Stimulated activated naive CD8-positive, alpha-beta T cell treated with anti-CD3 and anti-CD28 coated beads, Interleukin-15, Interleukin-2, amounts not matched to agents 100 U/mL and 50 U/mL, for 24 hours (primary cell): ENCODE measurements around the gene TTC33.
A peak's percentile ranks its signal among the peaks of the same experiment; 100 is the strongest.

Experiments
- ATAC-seq: fragments of 150-1000 bp; cut with Tn5 transposase; one replicate; pipeline ENCODE4 v1.10.0; 2021
- DNase-seq: peaks from one replicate; pipeline ENCODE4 v3.0.0; 2021

TTC33 gene

DNA sequence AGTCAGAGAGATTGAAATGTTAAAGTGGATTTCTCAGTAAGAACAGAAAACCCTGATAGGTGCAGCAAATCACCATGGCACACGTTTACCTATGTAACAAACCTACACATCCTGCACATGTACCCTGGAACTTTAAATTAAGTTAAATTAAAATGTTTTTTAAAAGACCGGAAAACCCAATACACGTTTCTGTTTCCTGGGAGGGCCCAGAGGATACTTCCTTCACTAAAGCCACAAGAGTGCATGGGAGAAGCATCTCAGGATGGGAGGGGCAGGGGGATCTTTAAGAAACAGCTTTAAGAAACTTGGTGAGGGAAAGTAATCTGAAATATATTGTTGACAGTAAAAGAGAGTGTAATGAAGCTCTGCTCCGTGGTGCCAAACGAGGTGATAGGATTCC is 240.8 kb downstream of the TTC33 start:
- no peak for ATAC-seq
- no peak for DNase-seq

DNA sequence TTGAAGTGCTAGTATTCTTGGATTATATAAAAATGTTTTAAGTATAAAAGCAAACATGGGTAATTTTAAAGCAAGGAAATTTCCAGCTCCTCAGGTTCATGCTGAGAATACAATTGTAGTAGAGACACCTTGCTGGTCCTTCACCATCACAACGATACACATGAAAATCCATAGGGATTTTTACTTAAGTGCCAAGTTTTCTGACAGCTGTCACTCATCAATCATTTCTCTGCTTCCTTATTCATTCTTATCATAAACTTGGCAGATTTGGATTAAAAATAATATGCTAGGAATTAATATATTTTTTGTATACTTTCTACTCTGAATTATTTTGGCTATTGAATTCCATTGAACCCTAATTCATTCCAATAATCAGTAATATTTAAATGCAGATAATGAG is 244.0 kb downstream of the TTC33 start:
- no peak for ATAC-seq
- DNase-seq, result no peak

- no peak for ATAC-seq
- no peak for DNase-seq
Measured at GRCh38 chr5:40507095-40507494, 248.7 kb downstream of the TTC33 start.

- ATAC-seq (no peak), DNase-seq (no peak)
Measured at GRCh38 chr5:40505031-40505430, 250.7 kb downstream of the TTC33 start.

GRCh38 chr5:40503439-40503838 is 252.3 kb downstream of the TTC33 start:
- DNase-seq (peak; percentile 50), ATAC-seq (peak; percentile 93)

DNA sequence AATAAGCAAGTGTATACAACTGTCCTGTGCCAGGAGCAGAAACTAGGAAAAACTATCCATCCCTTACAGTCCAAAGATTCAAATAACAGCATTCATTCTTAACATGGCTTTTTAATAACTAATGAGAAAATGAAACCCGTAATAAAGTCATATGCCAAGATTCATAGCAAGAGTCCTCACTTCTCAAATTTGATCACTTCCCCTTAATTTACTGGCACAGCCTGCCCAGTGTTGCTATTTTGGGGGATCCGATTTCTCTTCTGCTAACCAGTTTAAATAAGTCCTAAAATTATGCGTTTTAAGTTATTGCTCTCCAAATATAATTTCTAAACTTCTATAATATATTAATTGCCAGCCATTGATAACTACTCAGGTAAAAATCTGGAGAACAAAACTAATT is 253.0 kb downstream of the TTC33 start:
- DNase-seq, result no peak
- no peak for ATAC-seq

DNA sequence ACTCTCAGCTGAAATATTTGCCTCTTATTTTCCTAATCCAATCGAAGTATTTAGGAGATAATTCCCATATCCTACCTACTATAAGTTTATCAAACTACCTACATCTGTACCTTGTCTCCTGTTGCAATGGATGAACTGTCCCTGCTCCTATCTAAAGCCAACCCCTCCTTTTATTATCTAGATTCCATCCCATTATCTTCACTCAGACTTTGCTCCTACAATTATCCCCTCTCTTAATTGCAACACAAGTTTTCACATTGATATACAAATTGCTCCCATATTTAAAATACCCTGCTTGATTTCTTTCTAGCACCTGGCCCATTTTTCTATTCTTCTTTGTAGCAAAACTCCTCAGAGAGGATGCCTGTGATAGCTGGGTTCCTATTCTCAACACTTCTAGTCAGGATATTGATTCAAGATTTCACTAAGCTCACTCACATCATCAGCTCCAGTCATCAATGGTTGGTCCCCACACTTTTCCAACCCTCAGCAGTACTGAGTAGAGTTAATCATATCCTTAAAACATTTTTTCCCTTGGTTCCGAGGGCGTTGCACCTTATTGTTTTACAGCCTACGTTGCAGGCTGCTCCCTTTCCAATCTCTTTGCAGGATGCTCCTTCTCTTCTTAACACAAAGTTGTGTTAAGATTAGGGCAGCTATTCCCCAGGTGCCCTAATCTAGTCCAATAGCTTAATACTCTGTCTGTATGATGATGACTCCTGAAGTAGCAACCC is 253.9 kb downstream of the TTC33 start:
- ATAC-seq, result no peak
- DNase-seq, result no peak

GRCh38 chr5:40499518-40500273 is 256.1 kb downstream of the TTC33 start:
- DNase-seq (no peak), ATAC-seq (no peak)

DNA sequence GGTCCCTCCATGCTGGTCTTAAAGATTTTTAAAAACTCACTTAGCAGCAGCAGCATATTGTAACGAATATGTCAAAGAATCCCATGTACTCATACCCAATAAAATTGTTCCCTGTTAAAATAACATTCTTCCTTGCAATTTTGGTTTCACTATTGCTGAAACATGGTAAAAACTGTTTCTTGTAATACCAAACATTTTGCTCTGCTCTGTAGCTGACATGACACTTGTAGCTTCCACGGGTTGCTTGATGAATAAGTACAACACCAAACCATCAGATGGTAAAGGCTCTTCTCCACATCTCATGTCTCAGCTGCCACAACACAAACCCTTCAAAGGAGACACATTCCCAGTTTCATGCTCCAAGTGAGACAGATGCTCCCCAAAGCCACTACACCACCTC is 256.8 kb downstream of the TTC33 start:
- DNase-seq, result no peak
- ATAC-seq, result no peak

DNA sequence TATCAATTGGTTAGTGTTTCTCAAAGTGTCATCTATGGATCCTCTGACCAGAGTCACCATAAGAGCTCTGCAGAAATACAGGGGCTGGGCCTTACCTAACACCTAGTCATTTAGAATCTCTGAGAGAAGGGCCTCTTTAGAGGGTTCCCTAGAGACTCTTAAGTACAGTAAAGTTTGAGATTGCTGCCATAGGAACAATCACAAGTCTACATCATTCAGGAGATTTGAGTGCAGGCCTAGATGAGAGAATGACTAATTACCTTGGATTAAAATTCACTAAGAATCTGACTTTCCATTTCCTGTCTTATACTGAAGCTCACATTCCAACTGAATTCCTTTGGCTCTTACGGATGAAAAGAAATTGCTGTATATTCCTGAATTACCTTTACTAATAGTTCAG is 258.2 kb downstream of the TTC33 start:
- ATAC-seq (peak; percentile 80), DNase-seq (no peak)

DNA sequence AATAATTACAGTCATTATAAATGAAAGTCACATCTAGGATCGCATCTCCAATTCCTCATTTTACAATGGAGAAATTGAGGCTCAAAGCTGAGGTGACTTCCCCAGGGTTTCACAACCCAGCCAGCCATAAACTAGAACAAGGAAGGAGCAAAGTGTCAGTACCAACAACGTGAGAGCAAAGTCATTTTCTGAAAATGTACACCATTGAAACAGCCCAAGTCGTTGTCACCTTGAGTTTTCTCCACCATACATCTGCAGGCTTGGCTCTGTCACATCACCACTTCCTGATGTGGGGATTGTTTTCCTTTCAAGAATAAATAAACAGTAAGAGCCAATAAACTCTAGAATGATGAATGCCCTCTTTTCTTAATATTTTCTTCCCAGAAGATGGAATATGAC is 260.5 kb downstream of the TTC33 start:
- ATAC-seq (no peak), DNase-seq (no peak)

DNA sequence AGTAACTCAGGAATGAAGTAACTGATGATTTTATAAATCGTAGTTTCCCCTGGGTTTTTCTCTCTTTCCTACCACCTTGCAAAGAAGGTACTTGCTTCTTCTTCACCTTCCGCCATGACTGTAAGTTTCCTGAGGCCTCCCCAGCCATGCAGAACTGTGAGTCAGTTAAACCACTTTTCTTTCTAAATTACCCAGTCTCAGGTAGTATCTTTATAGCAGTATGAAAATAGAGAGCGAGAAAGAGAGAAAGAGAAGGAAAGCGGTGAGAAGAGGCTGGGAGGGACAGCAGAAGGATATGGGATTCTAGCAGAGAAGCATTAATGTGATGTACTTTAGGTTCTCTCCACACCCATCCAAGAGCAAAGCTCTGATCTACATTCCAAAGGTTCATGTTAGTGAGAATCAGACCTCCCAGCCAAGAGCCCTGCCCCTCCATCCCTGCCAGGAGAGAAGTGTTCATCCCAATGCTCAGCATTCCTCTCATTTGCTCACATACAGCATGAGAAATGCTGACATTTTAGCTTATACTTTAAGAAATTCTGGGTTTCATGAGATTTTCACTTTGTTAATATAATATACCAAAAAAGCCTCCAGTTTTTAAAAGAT is 261.0 kb downstream of the TTC33 start:
- DNase-seq (no peak), ATAC-seq (no peak)

- DNase-seq, result no peak
- no peak for ATAC-seq
Measured at GRCh38 chr5:40492056-40492455, 263.7 kb downstream of the TTC33 start.

- ATAC-seq (no peak), DNase-seq (no peak)
Measured at GRCh38 chr5:40491644-40492043, 264.1 kb downstream of the TTC33 start.

GRCh38 chr5:40490464-40491111 is 265.2 kb downstream of the TTC33 start:
- DNase-seq (no peak), ATAC-seq (peak; percentile 41)

GRCh38 chr5:40489421-40489820 is 266.3 kb downstream of the TTC33 start:
- no peak for ATAC-seq
- DNase-seq, result no peak

GRCh38 chr5:40486437-40487275 is 269.1 kb downstream of the TTC33 start:
- ATAC-seq (peak; percentile 84), DNase-seq (peak; percentile 66)

GRCh38 chr5:40485021-40485998 is 270.5 kb downstream of the TTC33 start:
- ATAC-seq, result no peak
- no peak for DNase-seq

DNA sequence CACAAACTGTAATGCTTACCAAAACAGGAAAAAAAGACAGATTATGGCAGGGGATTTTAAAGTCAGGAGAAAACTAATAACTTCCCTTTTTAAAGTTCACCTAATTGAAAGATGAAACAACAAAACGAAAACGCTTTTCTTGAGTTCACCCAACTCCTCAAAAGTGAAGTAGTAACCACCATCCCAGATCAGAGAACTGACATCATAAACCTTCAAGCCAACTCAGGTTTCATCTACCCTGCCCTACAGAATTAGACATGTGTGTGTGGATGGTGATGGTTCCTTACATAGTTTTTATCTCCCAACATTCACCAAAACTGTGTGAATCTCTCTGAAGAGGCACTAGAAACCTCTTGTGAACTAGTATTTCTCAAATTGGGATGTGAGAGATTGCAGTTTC is 271.3 kb downstream of the TTC33 start:
- DNase-seq, result no peak
- ATAC-seq, result no peak

DNA sequence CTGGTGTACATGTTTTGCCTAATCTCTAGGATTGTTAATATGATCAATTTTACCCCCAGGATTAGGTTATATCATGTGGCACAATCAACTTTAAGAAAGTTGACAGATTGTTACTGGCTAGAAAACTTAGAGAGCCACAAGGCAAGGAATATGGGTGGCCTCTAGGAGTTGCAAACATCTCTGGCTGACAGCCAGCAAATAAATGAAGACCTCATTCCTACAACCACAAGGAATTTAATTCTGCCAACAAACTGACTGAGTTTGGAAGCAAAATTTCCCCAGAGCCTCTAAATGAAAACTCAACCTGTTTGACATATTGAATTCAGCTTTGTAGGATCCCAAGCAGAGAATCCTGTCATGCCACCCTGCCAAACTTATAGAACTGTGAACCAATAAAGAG is 272.4 kb downstream of the TTC33 start:
- no peak for ATAC-seq

GRCh38 chr5:40481241-40481640 is 274.5 kb downstream of the TTC33 start:
- no peak for DNase-seq
- no peak for ATAC-seq

More for the DNA sequence above, 272.4 kb downstream of the TTC33 start:
- DNase-seq, result no peak
